Measurements from ENCODE around the gene PDE6D.

The PDE6D gene

DNA sequence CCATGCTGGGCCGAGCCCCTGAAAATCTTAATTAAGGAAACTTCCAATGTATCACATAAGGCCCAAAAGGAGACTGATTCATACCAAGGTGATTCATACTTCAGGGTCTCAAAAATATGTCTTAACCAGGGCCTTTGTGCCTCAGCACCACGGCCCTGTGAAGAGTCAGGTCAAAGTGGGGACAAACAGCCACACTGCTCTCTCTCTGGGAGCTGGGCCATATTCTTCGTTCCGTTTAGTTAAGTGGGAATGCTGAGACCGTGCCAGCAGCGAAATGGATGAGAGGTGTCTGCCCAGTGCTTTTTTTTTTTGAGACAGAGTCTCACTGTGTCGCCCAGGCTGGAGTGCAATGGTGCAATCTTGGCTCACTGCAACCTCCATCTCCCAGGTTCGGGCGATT lies 82.1 kb downstream of the PDE6D start:
- Histone ChIP-seq H3K27me3 (no peaks in the 10 kb centered on the region), H3K36me3 (no peaks in the 10 kb centered on the region), H3K4me3 (ENCODE audit: low read depth in 1 of 2, low read length in 1 of 2) (no peak overlapping the region), H3K4me1 (ENCODE audit: control insufficient read depth in 1 of 2, insufficient read depth in 1 of 2, low read depth in 1 of 2, low read length in 1 of 2) (peaks cover 0 to 7% of the 10 kb centered on the region in 2 experiments), H3K9me3 (no peaks in the 10 kb centered on the region), H3K27ac (no peak overlapping the region)
- no peak for TF ChIP-seq CTCF (IDR thresholded peaks at IDR 0.05)

DNA sequence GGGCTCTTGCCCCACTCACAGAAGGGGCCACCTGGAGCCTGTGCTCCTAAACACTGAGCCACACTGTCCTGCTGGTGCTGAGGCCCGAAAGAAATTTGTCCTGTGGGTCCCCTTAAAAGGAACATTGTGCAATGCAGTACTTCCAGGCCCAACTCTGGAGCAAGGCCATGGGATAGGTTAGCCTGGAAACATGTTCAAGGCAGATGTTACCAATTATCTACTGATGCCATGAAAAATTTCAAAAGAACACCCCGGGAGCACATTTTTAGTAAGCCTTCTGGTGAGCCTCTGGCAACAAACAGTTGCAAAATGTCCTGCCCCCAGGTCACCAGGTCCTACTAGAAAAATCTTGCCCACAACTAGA lies 85.1 kb downstream of the PDE6D start:
- Histone ChIP-seq H3K36me3 (no peaks in the 10 kb centered on the region), H3K4me1 (ENCODE audit: control insufficient read depth in 1 of 2, insufficient read depth in 1 of 2, low read depth in 1 of 2, low read length in 1 of 2) (peaks cover 14 to 22% of the 10 kb centered on the region in 2 experiments), H3K27ac (no peak overlapping the region), H3K4me3 (ENCODE audit: low read depth in 1 of 2, low read length in 1 of 2) (no peak overlapping the region), H3K27me3 (no peaks in the 10 kb centered on the region), H3K9me3 (no peaks in the 10 kb centered on the region)
- TF ChIP-seq CTCF (IDR thresholded peaks at IDR 0.05): no peak

DNA sequence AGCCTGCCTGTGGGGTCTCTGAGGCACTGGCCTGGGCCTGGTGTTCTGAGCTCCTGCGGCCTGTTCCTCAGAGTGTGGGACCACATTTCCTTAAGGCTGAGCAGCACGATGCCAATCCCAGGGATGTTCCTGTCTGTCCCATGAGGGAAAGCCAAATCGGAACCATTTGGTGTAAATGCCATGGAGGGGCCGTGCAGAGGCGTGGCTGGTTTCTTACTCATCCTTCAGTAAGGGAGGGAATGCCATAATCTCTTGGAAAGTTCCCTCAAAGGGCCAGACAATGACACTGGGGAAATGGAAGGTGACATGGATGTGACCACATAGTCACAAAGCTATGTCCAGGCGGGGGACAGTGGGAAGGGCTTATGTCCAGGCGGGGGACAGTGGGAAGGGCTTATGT lies 87.1 kb downstream of the PDE6D start:
- no peaks in the 10 kb centered on the region for H3K27me3 ChIP-seq
- H3K27ac ChIP-seq: no peak overlapping the region
- no peak overlapping the region for H3K4me3 ChIP-seq (ENCODE audit: low read depth in 1 of 2, low read length in 1 of 2)
- no peak for TF ChIP-seq CTCF (IDR thresholded peaks at IDR 0.05)
- H3K36me3 ChIP-seq: no peaks in the 10 kb centered on the region
- H3K9me3 ChIP-seq: no peaks in the 10 kb centered on the region
- peaks cover 14 to 22% of the 10 kb centered on the region in 2 experiments for H3K4me1 ChIP-seq (ENCODE audit: control insufficient read depth in 1 of 2, insufficient read depth in 1 of 2, low read depth in 1 of 2, low read length in 1 of 2)

DNA sequence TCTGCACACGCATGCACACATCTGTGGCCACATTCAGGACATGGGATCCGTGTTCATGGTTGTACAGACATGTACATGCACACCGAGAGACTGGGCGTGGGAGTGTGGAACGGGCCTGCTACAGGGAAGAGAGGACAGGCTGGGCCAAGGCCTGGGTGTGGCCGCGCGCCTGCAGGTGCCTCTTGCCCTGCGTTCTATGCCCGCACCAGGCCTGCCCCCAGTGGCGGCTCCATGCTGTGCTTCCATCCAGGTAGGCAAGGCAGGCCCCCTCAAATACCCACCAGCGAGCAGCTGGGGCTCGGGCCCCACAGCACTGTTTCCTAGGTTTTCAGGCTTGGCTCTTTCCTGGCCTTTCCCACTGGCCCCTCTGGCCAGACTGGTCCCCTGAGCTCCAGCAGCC lies 88.2 kb downstream of the PDE6D start:
- H3K36me3 ChIP-seq: no peaks in the 10 kb centered on the region
- no peak for TF ChIP-seq CTCF (IDR thresholded peaks at IDR 0.05)
- H3K9me3 ChIP-seq: no peaks in the 10 kb centered on the region
- H3K4me1 ChIP-seq (ENCODE audit: control insufficient read depth in 1 of 2, insufficient read depth in 1 of 2, low read depth in 1 of 2, low read length in 1 of 2): peaks cover 14 to 22% of the 10 kb centered on the region in 2 experiments
- peak overlapping the region; percentile 62 for H3K27ac ChIP-seq
- no peaks in the 10 kb centered on the region for H3K27me3 ChIP-seq
- H3K4me3 ChIP-seq (ENCODE audit: low read depth in 1 of 2, low read length in 1 of 2): no peak overlapping the region

DNA sequence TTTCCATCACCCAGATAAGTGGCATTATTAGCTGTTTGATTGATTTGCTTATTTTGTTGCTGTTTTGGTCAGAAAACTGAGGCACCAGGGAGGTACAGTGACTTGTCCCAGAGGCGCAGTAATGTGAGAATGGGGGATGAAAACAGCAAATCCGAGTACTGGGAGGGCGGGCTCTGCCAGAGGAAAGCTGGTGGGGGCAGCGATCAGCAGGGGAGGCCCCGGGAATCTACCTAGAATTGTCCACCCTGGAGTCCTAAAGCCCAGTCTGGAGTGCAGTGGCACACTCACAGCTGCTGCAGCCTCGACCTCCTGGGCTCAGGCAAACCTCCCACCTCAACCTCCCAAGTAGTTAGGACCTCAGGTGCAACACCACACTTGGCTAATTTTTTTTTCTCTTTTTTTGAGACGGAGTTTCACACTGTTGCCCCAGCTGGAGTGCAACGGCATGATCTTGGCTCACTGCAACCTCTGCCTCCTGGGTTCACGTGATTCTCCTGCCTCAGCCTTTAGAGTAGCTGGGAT lies 89.8 kb downstream of the PDE6D start:
- no peak overlapping the region for H3K27ac ChIP-seq
- H3K9me3 ChIP-seq: no peaks in the 10 kb centered on the region
- no peaks in the 10 kb centered on the region for H3K36me3 ChIP-seq
- H3K4me3 ChIP-seq (ENCODE audit: low read depth in 1 of 2, low read length in 1 of 2): no peak overlapping the region
- TF ChIP-seq CTCF (IDR thresholded peaks at IDR 0.05): no peak
- H3K27me3 ChIP-seq: no peaks in the 10 kb centered on the region
- H3K4me1 ChIP-seq (ENCODE audit: control insufficient read depth in 1 of 2, insufficient read depth in 1 of 2, low read depth in 1 of 2, low read length in 1 of 2): peaks cover 19 to 31% of the 10 kb centered on the region in 2 experiments

Data from neutrophil (primary cell).